NB4 (cell line): ENCODE results near the gene TRIM6.
A peak's percentile ranks its signal among the peaks of the same experiment; 100 is the strongest.

Experiments
- DNase-seq: peaks from one replicate; pipeline ENCODE4 v3.0.0; 2010; ENCODE audit warnings: low read depth
- H3K4me3 ChIP-seq: one replicate; pipeline ENCODE4 v1.5.1; 2011; ENCODE audit warnings: mild to moderate bottlenecking, low read depth, low read length, moderate library complexity
- CTCF ChIP-seq: IDR thresholded peaks from one replicate; pipeline ENCODE4 v1.5.1; 2012; ENCODE audit warnings: low read depth, low read length
- MAX ChIP-seq: IDR thresholded peaks from 2 replicates; pipeline ENCODE4 v1.6.1; 2011; ENCODE audit warnings: low read depth, low read length
- MYC ChIP-seq: IDR thresholded peaks from 2 replicates; pipeline ENCODE4 v1.6.1; 2011; ENCODE audit warnings: low read depth, low read length
- POLR2A ChIP-seq: IDR thresholded peaks from 2 replicates; pipeline ENCODE4 v1.6.1; 2011; ENCODE audit warnings: mild to moderate bottlenecking; ENCODE audit not compliant: insufficient read length; ENCODE audit errors: extremely low read depth

TRIM6 gene

GRCh38 chr11:5596607-5597201, at the start of gene TRIM6:
TSS of gene TRIM6 (plus strand) at chr11:5596637. CDS start at chr11:5596898, 261 bp downstream.
- peak within 1 kb of the TSS; percentile 44 for H3K4me3 ChIP-seq
- TF ChIP-seq CTCF (no peak), MAX (no peak), POLR2A (no peak), MYC (no peak)
- peak; percentile 44 for DNase-seq

GRCh38 chr11:5547982-5548381, 48.5 kb upstream of the TRIM6 start:
- H3K4me3 ChIP-seq: no peak overlapping the region
- TF ChIP-seq CTCF (no peak), POLR2A (no peak)
- no peak for DNase-seq

GRCh38 chr11:5548440-5548839, 48.0 kb upstream of the TRIM6 start, which contains the start of gene OR52H1:
TSS of gene OR52H1 (minus strand) at chr11:5548540. CDS start at chr11:5545505, 3,035 bp downstream.
- no peak for TF ChIP-seq CTCF
- no peak for DNase-seq
- H3K4me3 ChIP-seq: no peak within 1 kb of the TSS

- TF ChIP-seq MAX (no peak), CTCF (no peak), MYC (no peak), POLR2A (no peak)
- DNase-seq: no peak
- no peak overlapping the region for H3K4me3 ChIP-seq
Measured at GRCh38 chr11:5550440-5551095, 45.9 kb upstream of the TRIM6 start.

- no peak overlapping the region for H3K4me3 ChIP-seq
- TF ChIP-seq MYC (no peak), POLR2A (no peak), MAX (no peak), CTCF (no peak)
- DNase-seq: no peak
Measured at GRCh38 chr11:5553343-5553742, 43.1 kb upstream of the TRIM6 start.

GRCh38 chr11:5556596-5557188, 39.7 kb upstream of the TRIM6 start:
- DNase-seq: no peak
- TF ChIP-seq MAX (no peak), CTCF (no peak), MYC (no peak), POLR2A (no peak)
- H3K4me3 ChIP-seq: no peak overlapping the region
